AG10803 (cell line): ENCODE measurements around the gene OSGEP.

Experiments
- DNase-seq: peaks from one replicate; pipeline ENCODE4 v3.0.0; 2010; ENCODE audit warnings: low read depth
- H3K4me3 ChIP-seq: 2 replicates; pipeline ENCODE4 v1.5.1; 2011; ENCODE audit warnings: mild to moderate bottlenecking, low read length, control low read depth
- CTCF ChIP-seq: conservative IDR thresholded peaks from 2 replicates; pipeline ENCODE4 v1.5.1; 2011; ENCODE audit warnings: mild to moderate bottlenecking, low read length, control low read depth, inconsistent platforms

Gene OSGEP

GRCh38 chr14:20434701-20435581 lies 19.7 kb downstream of the OSGEP start:
- no peak for DNase-seq
- H3K4me3 ChIP-seq, result peak overlapping the region; percentile 12; the same call in 1 of the 2 replicates
- TF ChIP-seq CTCF, result no peak

DNA sequence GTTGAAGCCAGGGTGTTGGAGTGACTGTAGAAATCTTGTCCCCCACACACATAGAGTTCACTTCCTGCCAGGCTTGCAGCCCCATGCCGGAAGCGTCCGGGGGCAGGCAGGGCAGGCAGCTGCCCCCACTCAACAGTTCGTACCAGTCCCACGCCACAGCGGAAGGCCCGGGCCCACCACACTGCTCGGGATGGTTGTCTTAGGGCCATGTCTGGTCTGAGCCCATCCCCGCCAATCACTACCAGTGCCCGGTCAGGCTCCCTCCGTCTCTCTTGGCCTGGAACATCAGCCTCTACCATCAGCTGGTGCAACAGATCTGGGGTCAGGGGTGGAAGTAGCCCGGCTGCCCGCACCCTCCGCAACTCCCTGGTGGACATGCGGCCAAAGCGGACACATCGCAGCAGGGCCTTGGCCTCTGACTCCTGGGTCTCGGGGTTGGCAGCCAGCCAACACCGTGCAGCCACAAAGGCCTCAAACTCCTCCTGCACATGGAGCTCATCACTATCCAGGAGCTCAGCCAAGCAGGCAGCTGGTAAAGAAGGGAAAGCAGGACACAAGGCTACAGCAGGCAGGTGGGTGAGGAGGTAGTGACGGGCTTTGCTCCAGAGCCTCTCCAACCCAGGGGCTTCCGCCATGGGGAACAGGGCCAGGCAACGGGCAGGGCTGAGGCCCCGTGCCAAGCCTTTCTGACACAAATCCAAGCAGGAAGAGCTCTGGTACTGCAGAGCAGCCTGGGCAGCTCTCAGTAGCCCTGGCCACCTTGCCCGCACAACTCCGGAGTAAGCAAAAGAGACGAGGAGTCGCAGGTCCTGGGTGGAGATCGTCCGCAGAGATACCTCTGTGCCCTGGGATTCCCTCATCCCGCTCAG lies 24.6 kb downstream of the OSGEP start:
- no peak for DNase-seq
- TF ChIP-seq CTCF, result no peak
- H3K4me3 ChIP-seq, result no peak overlapping the region

DNA sequence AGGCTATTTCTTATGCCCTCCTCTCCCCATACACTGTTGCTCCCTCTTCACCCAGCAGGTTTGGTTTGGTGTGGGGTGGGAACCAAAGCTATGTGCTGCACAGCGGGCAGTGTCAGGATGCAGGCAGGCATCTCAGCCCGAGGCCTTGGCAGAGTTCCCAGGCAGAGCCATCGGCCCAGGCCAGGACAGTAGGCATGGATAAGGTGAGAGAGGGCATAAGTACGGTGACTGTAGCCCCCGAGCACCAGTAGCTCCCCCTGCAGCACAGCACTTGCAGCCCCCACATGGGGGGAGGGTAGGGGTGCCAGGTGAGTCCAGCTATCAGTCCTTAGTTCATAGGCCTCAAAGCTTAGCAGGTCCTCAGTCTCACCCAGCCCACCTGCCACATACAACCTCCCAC lies 25.8 kb downstream of the OSGEP start:
- no peak overlapping the region for H3K4me3 ChIP-seq
- TF ChIP-seq CTCF, result no peak
- DNase-seq, result no peak

DNA sequence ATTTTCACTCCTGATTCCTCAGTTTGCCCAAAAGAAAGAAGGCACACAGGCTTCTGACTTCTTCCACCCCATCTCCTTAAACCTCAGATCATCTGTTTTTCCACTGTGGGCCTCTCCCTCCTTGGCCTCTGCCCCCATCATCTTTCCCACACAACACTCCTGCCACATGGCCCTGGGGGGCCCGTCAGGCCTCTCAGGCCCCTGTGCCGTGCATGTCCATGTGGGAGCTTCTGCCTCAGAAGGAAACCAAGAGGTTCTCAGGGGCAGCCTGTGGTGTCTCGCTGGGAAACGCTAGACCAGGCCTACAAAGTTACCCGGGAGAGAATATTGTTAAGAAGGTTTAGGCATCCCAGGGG lies 26.6 kb downstream of the OSGEP start:
- H3K4me3 ChIP-seq, result no peak overlapping the region
- no peak for TF ChIP-seq CTCF
- no peak for DNase-seq

DNA sequence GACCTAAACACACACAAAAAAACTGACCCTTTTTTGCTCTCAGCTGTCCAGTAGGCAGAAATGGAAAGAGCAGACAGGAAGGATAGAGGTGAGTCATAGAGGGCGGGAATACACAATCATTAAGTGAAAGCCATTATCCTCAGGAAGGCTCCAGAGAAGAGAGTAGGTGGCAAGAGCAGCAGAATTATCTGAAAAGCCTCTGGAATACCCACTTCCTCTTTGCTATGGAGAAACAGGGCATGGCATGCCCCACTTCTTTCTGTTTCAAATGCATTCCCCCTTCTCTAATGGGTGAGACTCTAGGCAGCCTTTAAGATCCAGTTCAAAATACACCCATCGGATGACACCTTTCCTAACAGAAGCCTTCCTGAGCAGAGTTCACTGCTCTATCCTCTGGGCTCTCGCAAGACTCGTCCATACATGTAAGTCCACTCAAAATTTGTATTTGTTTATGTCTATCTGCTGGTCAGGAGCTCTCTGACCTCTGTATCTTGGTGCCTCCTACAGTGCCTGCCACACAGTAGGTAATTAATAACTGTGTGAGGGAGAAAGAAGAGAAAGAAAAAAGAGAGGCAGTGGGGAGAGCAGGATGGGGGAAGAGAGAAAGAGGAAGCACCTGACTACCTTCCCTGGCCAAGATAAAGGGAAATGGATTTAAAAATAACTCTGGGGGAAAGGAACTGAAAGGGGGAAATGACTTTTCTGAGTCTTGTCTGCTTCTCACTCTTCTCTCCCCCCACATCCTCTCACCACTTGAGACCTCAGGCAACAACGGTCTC lies 27.2 kb downstream of the OSGEP start:
- no peak for TF ChIP-seq CTCF
- peak; percentile 37 for DNase-seq

DNA sequence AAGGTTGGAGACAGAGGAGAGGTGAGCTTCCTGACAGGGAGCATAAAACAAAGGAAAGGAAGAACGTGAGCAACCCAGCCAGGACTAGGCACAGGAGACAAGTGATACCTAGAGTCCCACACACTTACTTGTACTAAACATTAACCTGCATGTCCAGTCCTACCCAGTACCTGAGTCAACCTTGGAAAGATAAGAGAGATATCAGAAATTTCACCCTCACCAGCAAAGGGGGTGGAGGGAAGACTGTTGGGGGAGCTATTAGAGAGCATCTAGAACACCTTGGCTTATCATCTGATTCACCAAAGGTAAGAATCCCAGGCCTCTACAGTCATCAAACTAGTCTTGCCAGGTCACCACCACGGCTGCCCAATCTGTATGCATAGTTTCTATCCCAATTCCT lies 29.8 kb downstream of the OSGEP start:
- DNase-seq, result no peak
- no peak overlapping the region for H3K4me3 ChIP-seq
- no peak for TF ChIP-seq CTCF

More for the DNA sequence above, 27.2 kb downstream of the OSGEP start:
- no peak overlapping the region for H3K4me3 ChIP-seq
